ENCODE results near the gene LRRN4. TPM values are rescaled to one million over a fixed set of nuclear protein-coding genes. Genes with fewer than 3 reads are reported as not detected.

Gene LRRN4
- total and polyA plus RNA-seq, 2 of the 8 experiments (the other 6 are each of a cell fraction or from before 2014, with no cell fraction given) = 0.21 to 0.89 TPM

GRCh38 chr20:6067763-6068318 lies 14.0 kb upstream of the LRRN4 start:
- Histone ChIP-seq H2BK120ac (replicated peaks; ENCODE audit: low read depth, low read length) (no peak overlapping the region), H3K4me2 (ENCODE audit: insufficient read depth in 1 of 2, low read depth in 2 of 2, low read length in 2 of 2) (no peak overlapping the region), H2BK15ac (ENCODE audit: low read length) (no peak overlapping the region), H3K4me1 (replicated peaks in 1 of 4; ENCODE audit: control insufficient read depth in 3 of 4, insufficient read depth in 4 of 4, low read length in 3 of 4) (no peaks in the 10 kb centered on the region), H4K20me1 (replicated peaks in 1 of 2; ENCODE audit: control insufficient read depth in 1 of 2, insufficient read depth in 2 of 2, low read length in 2 of 2) (no peaks in the 10 kb centered on the region), H2AK5ac (ENCODE audit: low read depth, low read length) (no peak overlapping the region), H3K4me3 (ENCODE audit: extremely low read depth in 1 of 4, insufficient read depth in 2 of 4, low read depth in 3 of 4, low read length in 4 of 4) (no peak overlapping the region), H3K23ac (ENCODE audit: insufficient read length) (no peak overlapping the region), H3K9me3 (ENCODE audit: insufficient read depth in 2 of 2, low read depth in 1 of 2, low read length in 1 of 2) (no peaks in the 10 kb centered on the region), H3K14ac (ENCODE audit: insufficient read length) (no peak overlapping the region), H2AFZ (ENCODE audit: low read length) (no peak overlapping the region), H3K9ac (replicated peaks in 1 of 4; ENCODE audit: extremely low read depth in 1 of 4, low read depth in 3 of 4, low read length in 3 of 4) (no peak overlapping the region), H4K8ac (ENCODE audit: extremely low read depth, insufficient read depth, low read length) (no peak overlapping the region), H3K27ac (ENCODE audit: low read depth, low read length) (no peak overlapping the region), H3K27me3 (replicated peaks in 1 of 4; ENCODE audit: control insufficient read depth in 3 of 4, extremely low read depth in 1 of 4, insufficient read depth in 3 of 4, low read length in 3 of 4) (no peaks in the 10 kb centered on the region), H2BK20ac (ENCODE audit: low read length) (no peak overlapping the region), H4K5ac (ENCODE audit: insufficient read length, low read depth, low read length) (no peak overlapping the region), H3K56ac (replicated peaks; ENCODE audit: insufficient read length, low read depth, low read length) (no peak overlapping the region), H2BK12ac (ENCODE audit: low read depth, low read length) (no peak overlapping the region), H3K23me2 (ENCODE audit: low read depth, low read length) (no peaks in the 10 kb centered on the region), H3K4ac (replicated peaks; ENCODE audit: insufficient read length, low read depth, low read length) (no peak overlapping the region), H3K79me2 (ENCODE audit: control insufficient read depth in 1 of 2, insufficient read depth in 2 of 2, low read length in 2 of 2) (no peaks in the 10 kb centered on the region), H4K91ac (replicated peaks; ENCODE audit: insufficient read length, low read length) (no peak overlapping the region), H3K79me1 (ENCODE audit: low read depth, low read length) (no peaks in the 10 kb centered on the region), H3K18ac (ENCODE audit: extremely low read depth, low read length) (no peak overlapping the region), H2BK5ac (ENCODE audit: low read depth, low read length) (no peak overlapping the region), H3K36me3 (ENCODE audit: control insufficient read depth in 2 of 4, insufficient read depth in 4 of 4, low read length in 3 of 4) (no peaks in the 10 kb centered on the region)
- DNase-seq (ENCODE audit: low read depth in 1 of 2, low spot score in 2 of 2) = no peak
- CTCF ChIA-PET (ENCODE audit: partially characterized antibody) = interaction anchor here (1.1 to 1.4 kb wide), 3 partner anchors 8 to 12 kb away, joined by 3 to 6 read pairs (median 3); no protein-coding TSS in a partner anchor
- FAIRE-seq = no peak
- POLR2A ChIA-PET (ENCODE audit: partially characterized antibody) = interaction anchor here (0.7 to 1.4 kb wide), 2 partner anchors 31 to 67 kb away, joined by 3 read pairs; no protein-coding TSS in a partner anchor
- 83% methylated on average over 4 of the region's 4 CpGs; no CpG with 5 or more reads in 1 of the 2 experiments for WGBS, 2 experiments (ENCODE audit: extremely low coverage in 1 of 2, insufficient coverage in 1 of 2, insufficient read length in 1 of 2, insufficient replicate concordance in 2 of 2, low coverage in 1 of 2, low lambda C conversion rate in 2 of 2, missing lambda C conversion rate in 1 of 2)

Data from H1 (cell line).